Mucosa of rectum (tissue), 2 donors: ENCODE data around the gene FAM120C.

ENCODE experiments used
- H3K27ac ChIP-seq, 2 donors: one replicate each; pipeline ENCODE4 v1.7.0; 2013; ENCODE audit warnings: inconsistent platforms in 2 of 2, low read depth in 2 of 2, low read length in 2 of 2
- H3K27me3 ChIP-seq, 2 donors: one replicate each; pipeline ENCODE4 v1.7.0; 2013; ENCODE audit warnings: low read length in 2 of 2; ENCODE audit not compliant: control insufficient read depth in 2 of 2, insufficient read depth in 2 of 2
- H3K36me3 ChIP-seq, 2 donors: one replicate each; pipeline ENCODE4 v1.7.0; 2013; ENCODE audit warnings: low read length in 2 of 2; ENCODE audit not compliant: control insufficient read depth in 2 of 2, insufficient read depth in 2 of 2
- H3K4me1 ChIP-seq, 2 donors: one replicate each; pipeline ENCODE4 v1.7.0; 2013; ENCODE audit warnings: low read length in 2 of 2, mild to moderate bottlenecking in 1 of 2; ENCODE audit not compliant: control insufficient read depth in 2 of 2, insufficient read depth in 2 of 2
- H3K4me3 ChIP-seq, 2 donors: one replicate each; pipeline ENCODE4 v1.7.0; 2013; ENCODE audit warnings: low read length in 2 of 2
- H3K9ac ChIP-seq, 2 donors: one replicate each; pipeline ENCODE4 v1.7.0; 2013; ENCODE audit warnings: low read length in 2 of 2, low read depth in 1 of 2, mild to moderate bottlenecking in 1 of 2
- H3K9me3 ChIP-seq, 2 donors: one replicate each; pipeline ENCODE4 v1.7.0; 2013; ENCODE audit warnings: low read length in 2 of 2; ENCODE audit not compliant: control insufficient read depth in 2 of 2
- donor health status: healthy.
- donor health status: Normal muscosa, but diverticular disease.

FAM120C gene

DNA sequence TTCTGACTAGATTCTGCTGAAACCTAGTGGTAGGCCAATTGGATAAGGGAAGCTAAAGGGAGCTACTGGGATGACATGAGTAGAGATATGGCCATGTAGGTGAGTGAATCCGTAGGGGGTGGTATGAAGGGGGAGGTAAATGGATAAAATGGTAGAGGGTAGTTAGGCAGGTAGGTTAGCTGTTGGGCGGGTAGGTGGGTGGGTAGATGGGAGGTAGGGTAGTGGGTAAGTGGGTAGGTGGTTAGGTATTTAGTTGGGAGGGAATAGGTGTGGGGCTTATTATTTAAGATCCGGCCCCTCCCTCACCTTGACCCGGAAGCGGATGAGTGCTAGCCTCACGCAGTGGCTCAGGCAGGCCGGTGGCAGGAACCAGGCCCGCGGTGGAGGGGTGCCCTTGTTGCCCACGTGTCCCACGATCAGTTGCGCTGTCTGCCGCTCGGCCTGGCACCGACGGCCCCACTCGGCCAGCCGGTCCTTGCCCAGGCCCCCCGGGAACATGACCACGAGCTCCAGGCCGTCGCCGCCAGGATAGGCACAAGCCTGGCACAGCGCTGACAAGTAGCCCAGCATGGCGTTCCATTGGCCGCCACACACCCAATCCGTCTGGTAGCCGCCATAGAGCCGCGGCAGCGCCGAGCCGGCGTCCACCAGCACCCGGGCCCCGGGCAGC is 725 bp downstream of the FAM120C start:
- Histone ChIP-seq H3K4me3 (peak overlapping the region; percentile 65 to 74), H3K4me1 (peaks cover 0 to 3% of the 10 kb centered on the region in 2 donors), H3K9ac (peak overlapping the region; percentile 32 to 62)

DNA sequence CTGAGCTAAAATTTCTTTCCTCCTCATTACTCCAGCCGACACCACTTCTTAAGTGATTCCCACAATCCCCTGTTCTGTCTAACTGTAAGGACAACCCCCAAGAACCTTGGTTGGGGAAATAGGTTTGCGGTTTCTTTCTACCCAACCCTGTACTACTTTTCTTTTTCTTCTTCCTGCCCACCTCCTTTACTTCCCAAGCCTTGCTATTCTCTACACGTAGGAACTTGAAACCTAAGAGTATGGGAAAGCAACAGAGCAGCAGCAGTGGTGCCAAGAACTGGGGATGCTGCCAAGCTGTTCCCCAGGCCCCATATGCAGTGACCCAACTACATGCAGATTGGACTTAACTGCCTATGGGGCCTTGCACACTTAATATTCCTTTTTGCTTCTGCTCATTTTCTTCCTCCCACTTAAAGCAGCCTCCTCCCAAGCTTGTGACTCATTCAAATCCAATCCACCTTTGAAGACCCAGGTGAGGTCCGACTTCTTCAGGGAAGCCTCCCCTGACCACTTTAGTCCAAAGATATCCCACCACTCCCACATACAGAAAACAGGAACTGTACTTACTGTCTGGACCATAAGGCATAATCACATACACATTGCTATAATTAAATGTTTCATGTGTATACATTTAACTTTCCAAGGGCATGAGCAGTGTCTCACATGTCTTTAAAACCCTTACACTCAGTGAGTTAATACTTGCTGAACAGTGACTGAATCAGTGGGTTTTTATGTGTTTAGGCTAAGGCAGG is 1.7 kb downstream of the FAM120C start:
- no peaks in the 10 kb centered on the region for H3K9me3 ChIP-seq
- H3K4me3 ChIP-seq = peak overlapping the region in 1 of 2 donors; percentile 65
- H3K4me1 ChIP-seq = peaks cover 0 to 3% of the 10 kb centered on the region in 2 donors
- no peak overlapping the region for H3K9ac ChIP-seq
- H3K36me3 ChIP-seq = no peaks in the 10 kb centered on the region
- H3K27me3 ChIP-seq = no peaks in the 10 kb centered on the region
- no peak overlapping the region for H3K27ac ChIP-seq

More for the DNA sequence above, 725 bp downstream of the FAM120C start:
- no peaks in the 10 kb centered on the region for H3K27me3 ChIP-seq
- no peaks in the 10 kb centered on the region for H3K36me3 ChIP-seq
- H3K27ac ChIP-seq = peak overlapping the region; percentile 64 to 84
- no peaks in the 10 kb centered on the region for H3K9me3 ChIP-seq

DNA sequence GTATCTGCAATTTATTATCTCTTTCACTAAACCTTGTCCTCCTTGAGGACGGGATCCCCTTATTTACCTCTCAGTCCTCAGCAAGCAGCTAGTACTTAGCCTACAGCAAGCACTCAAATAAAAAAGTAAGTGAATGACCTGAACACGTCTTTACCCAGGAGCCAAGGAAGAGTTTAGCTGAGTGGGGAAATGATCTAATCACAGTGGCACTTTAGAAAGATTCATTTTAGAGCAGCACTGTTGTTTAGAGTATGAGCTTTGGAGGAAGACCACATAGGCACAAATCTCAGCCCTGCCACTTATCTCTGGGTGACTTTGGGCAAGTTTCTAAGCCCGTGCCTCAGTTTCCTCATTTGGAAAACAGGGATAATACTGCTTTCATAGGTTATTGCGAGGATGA is 2.7 kb downstream of the FAM120C start:
- Histone ChIP-seq H3K9ac (no peak overlapping the region), H3K4me1 (peaks cover 0 to 3% of the 10 kb centered on the region in 2 donors), H3K27ac (no peak overlapping the region), H3K36me3 (no peaks in the 10 kb centered on the region), H3K9me3 (no peaks in the 10 kb centered on the region), H3K27me3 (no peaks in the 10 kb centered on the region), H3K4me3 (no peak overlapping the region)

DNA sequence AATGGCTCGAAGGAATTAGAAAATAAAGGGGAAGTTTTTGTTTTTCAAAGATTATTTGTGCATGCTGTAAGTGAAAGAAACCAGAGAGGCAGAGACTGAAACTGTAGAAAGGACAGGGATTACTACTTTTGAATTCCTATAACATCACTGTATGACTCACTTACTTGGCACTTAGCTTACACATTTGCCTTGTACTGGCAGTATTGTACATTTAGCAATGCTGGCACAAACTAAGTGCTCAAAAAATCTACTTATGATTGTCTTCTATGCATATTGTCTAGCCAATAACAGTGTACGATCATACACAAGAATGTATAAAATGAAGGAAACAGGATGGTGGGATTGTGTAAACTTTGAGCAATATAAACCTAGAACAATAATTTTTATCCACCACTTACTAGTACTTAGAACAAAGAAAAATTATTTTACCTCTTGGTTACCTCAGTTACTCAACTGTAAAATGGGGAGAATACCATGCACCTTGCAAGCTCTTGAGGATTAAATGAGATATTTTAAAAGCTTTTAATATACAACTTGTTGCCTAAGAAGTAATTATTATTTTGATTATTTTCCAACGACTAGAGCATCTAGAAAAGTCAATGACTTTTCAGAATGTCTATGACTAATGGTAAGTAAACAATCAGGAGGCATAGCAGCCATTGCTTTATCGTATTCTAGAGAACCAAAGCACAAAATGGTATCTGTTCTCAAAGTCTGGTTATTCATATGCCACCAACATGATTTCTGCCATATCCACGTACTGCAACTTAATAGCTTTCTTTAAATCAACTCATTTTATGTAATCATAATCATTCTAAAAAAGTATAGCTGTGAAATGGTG is 4.7 kb downstream of the FAM120C start:
- no peak overlapping the region for H3K27ac ChIP-seq
- no peaks in the 10 kb centered on the region for H3K36me3 ChIP-seq
- H3K4me3 ChIP-seq = no peak overlapping the region
- H3K9ac ChIP-seq = no peak overlapping the region
- peaks cover 0 to 3% of the 10 kb centered on the region in 2 donors for H3K4me1 ChIP-seq
- no peaks in the 10 kb centered on the region for H3K27me3 ChIP-seq
- H3K9me3 ChIP-seq = no peaks in the 10 kb centered on the region

DNA sequence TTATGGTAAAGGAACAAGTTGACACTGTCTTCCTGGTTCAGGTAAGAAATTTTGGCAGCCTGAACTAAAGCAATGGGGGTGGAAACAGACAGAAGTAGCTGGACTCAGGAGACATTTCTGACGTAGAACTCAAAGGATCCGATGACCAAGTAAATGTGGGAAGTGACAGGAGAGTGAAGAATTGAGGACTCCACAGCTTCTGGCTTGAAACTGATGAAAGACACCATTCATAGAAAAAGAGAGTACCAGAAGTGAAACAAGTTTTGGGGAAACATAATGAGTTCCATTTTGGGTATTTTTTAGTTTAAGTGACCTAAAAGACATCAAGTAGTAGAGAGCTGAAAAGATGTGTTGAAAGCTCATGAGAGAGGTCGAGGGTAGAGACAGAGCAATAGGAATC is 5.7 kb downstream of the FAM120C start:
- H3K9ac ChIP-seq = no peak overlapping the region

DNA sequence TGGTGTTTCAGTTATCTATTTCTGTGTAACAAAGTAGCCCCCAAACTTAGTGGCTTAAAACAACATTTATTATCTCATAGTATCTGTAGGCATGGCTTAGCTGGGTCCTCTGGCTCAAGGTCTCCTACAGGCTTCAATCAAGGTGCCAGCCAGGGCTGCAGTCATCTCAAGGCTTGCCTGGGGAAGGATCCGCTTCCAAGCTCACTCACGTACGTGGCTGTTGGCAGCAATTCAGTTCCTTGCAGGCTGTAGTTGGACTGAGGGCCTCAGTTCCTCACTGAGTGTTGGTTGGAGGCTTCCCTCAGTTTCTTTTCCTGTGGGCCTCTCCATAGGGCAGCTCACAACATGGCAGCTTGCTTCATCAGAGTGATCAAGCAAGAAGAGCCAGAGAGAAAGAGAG is 9.3 kb downstream of the FAM120C start:
- no peaks in the 10 kb centered on the region for H3K27me3 ChIP-seq
- no peak overlapping the region for H3K4me3 ChIP-seq
- no peaks in the 10 kb centered on the region for H3K9me3 ChIP-seq
- H3K36me3 ChIP-seq = no peaks in the 10 kb centered on the region
- H3K4me1 ChIP-seq = no peaks in the 10 kb centered on the region
- no peak overlapping the region for H3K27ac ChIP-seq
- H3K9ac ChIP-seq = no peak overlapping the region

More for the DNA sequence above, 5.7 kb downstream of the FAM120C start:
- H3K27ac ChIP-seq = no peak overlapping the region
- no peaks in the 10 kb centered on the region for H3K36me3 ChIP-seq
- H3K27me3 ChIP-seq = no peaks in the 10 kb centered on the region
- no peaks in the 10 kb centered on the region for H3K9me3 ChIP-seq
- H3K4me3 ChIP-seq = no peak overlapping the region
- peaks cover 0 to 3% of the 10 kb centered on the region in 2 donors for H3K4me1 ChIP-seq

DNA sequence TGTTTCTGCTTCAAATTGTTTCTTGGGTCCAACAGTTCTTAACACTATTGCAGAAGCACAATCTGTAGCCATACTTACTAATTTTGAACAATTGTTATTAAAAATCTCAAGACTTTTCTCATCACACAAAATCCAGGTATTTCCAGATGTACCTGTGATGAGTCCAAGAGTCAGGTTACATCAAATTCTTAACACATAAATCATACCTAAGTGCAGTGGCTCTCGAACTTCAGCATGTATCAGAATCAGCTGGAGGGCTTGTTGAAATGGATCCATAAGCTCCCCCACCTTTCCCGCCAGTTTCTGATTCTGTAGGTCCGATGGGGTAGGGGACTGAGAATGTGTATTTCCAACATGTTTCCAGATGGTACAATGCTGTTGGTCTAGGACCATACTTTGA is 10.6 kb downstream of the FAM120C start:
- Histone ChIP-seq H3K27me3 (no peaks in the 10 kb centered on the region), H3K27ac (no peak overlapping the region), H3K4me1 (no peaks in the 10 kb centered on the region), H3K4me3 (no peak overlapping the region), H3K36me3 (no peaks in the 10 kb centered on the region), H3K9ac (no peak overlapping the region), H3K9me3 (no peaks in the 10 kb centered on the region)

DNA sequence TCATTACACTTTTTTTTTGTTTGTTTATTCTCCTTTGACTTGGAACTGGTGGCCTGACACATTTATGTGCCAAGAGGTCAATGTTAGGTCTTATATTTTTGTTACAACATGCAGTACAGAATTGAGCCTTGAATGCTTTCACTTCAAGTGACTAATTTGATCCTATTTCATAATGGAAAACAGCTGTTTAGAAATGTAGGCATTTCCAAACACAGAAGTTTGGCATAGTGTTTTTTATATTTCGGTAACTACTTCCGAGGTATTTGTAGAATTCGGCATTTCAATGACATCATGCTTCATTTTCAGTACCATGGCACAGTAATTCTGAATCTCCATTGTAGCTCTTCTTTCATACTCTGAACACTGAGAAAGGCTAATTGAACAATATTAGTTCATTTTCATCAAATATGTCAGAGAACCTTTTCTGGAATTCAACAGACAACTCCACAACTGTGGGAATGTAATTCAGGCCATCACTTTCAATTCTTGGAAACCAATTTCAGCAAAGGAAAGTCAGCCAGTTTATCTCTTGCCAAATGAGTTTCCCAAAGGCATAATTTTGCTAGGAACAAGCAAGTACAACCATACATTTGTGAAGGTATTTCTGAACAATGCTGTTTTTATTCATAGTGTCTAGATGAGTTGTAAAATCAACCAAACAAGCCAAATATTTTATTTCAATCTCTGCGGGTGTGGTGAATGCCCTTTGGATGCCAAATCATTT is 11.4 kb downstream of the FAM120C start:
- H3K4me1 ChIP-seq = no peaks in the 10 kb centered on the region
- no peak overlapping the region for H3K9ac ChIP-seq
- no peak overlapping the region for H3K4me3 ChIP-seq
- H3K27me3 ChIP-seq = no peaks in the 10 kb centered on the region
- no peaks in the 10 kb centered on the region for H3K9me3 ChIP-seq
- H3K27ac ChIP-seq = no peak overlapping the region
- H3K36me3 ChIP-seq = no peaks in the 10 kb centered on the region

DNA sequence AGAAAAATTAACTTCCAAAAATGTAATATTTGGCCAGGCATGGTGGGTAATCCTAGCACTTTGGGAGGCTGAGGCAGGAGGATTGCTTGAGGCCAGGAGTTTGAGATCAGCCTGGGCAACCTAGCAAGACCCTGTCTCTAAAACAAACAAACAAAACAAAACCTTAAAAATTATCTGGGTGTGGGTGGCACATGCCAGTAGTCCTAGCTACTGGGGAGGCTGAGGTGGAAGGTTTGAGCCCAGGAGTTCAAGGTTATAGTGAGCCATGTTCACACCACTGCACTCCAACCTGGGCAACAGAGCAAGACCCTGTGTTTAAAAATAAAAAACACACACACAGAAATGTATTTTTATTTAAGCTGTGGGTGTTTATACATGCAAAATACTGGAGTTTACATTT is 12.0 kb downstream of the FAM120C start:
- no peak overlapping the region for H3K27ac ChIP-seq
- no peak overlapping the region for H3K9ac ChIP-seq
- no peaks in the 10 kb centered on the region for H3K27me3 ChIP-seq
- no peaks in the 10 kb centered on the region for H3K9me3 ChIP-seq
- no peak overlapping the region for H3K4me3 ChIP-seq
- H3K36me3 ChIP-seq = no peaks in the 10 kb centered on the region
- H3K4me1 ChIP-seq = no peaks in the 10 kb centered on the region
